Heart right ventricle (tissue), 16 donors: Measurements from ENCODE around the gene CTSA. TPM values are rescaled to one million over a fixed set of nuclear protein-coding genes. Genes with fewer than 3 reads are reported as not detected.
A peak's percentile ranks its signal among the peaks of the same experiment; 100 is the strongest.

Experiments
- ATAC-seq, 8 donors: fragments of 200-7000 bp; cut with Tn5 transposase; one replicate each; pipeline ENCODE4 v1.9.1; 2020; ENCODE audit warnings: mild to moderate bottlenecking in 8 of 8, moderate library complexity in 8 of 8, moderate number of reproducible peaks in 1 of 8
- DNase-seq, 2 donors: peaks; one replicate each; pipeline ENCODE4 v3.0.0-alpha.2; 2020
- H3K27ac ChIP-seq, 10 donors: fragments of 200-600 bp; sonication (generic) in 2 of 10; one replicate each; pipeline versions ENCODE4 v1.5.0 to v1.8.0; 2020 to 2022; ENCODE audit warnings: mild to moderate bottlenecking in 3 of 10
- H3K27me3 ChIP-seq, 7 donors: fragments of 200-600 bp; one replicate each; pipeline ENCODE4 v1.8.0; 2021 to 2022; ENCODE audit warnings: mild to moderate bottlenecking in 2 of 7
- H3K36me3 ChIP-seq, 9 donors: fragments of 200-600 bp; sonication (generic) in 1 of 9; one replicate each; pipeline versions ENCODE4 v1.5.0 to v1.8.0; 2020 to 2022; ENCODE audit warnings: mild to moderate bottlenecking in 2 of 9
- H3K4me1 ChIP-seq, 9 donors: fragments of 200-600 bp; sonication (generic) in 1 of 9; one replicate each; pipeline versions ENCODE4 v1.5.0 to v1.8.0; 2020 to 2022; ENCODE audit warnings: mild to moderate bottlenecking in 4 of 9
- H3K4me3 ChIP-seq, 10 donors: fragments of 200-600 bp; sonication (generic) in 2 of 10; one replicate each; pipeline versions ENCODE4 v1.5.0 to v1.8.0; 2020 to 2022; ENCODE audit warnings: mild to moderate bottlenecking in 7 of 10, moderate library complexity in 2 of 10
- H3K9me3 ChIP-seq, 11 donors: fragments of 200-600 bp in 10 of 11; sonication (generic) in 2 of 11; one replicate each; pipeline versions ENCODE4 v1.5.0 to v1.8.0; 2013 to 2022; ENCODE audit warnings: mild to moderate bottlenecking in 2 of 11, control low read depth in 1 of 11, moderate library complexity in 1 of 11
- CTCF ChIP-seq, 9 donors: fragments of 200-600 bp; sonication (generic) in 2 of 9; IDR thresholded peaks; one replicate each; pipeline versions ENCODE4 v1.5.0 to v1.8.0; 2021 to 2022; ENCODE audit warnings: antibody characterized with exemption in 9 of 9, mild to moderate bottlenecking in 5 of 9, moderate library complexity in 1 of 9
- WGBS, 2 donors: extraction: QIAGEN DNeasy Blood & Tissue Kit; methylation state at CpG; one replicate each; pipeline ENCODE4 v1.1.7; 2013; ENCODE audit warnings: inconsistent platforms in 1 of 2; 5-methylcytosine and 5-hydroxymethylcytosine counted together
- intact Hi-C, 10 donors: fragments of 100-400 bp; cut with DNase I; formaldehyde crosslinking; loops; one replicate each; pipeline versions ENCODE4 v1.11.1 to v1.14.2; 2022
- polyA plus RNA-seq, 2 donors: library from polyadenylated mRNA; stranded (reverse); fragments of 200-250 nt; gene quantifications; one replicate each; pipeline ENCODE4 v1.2.3, GENCODE V29; 2013
- total RNA-seq, 10 donors: library from RNA; stranded (reverse); fragmentation: NEBNext Ultra II Directional in 3 of 10; extraction: Animal tissue kit (Norgen Biotek cat#: 25700) in 3 of 10; gene quantifications; one replicate each; pipeline versions ENCODE4 v1.2.1 to v1.2.4, GENCODE V29; 2021 to 2023
- donor health status: Arrhythmogenic right ventricular cardiomyopathy.
- donor health status: ischemic (EF 13 %, LVEDD 7.1; RV severe dilation, severe dysfunction).
- donor health status: healthy with polysubstance abuse.
- donor health status: DM: no; HTN: yes; CAD: no.
- donor health status: DM: no; HTN: no; CAD: no.
- donor health status: ischemic (EF 25% LVEDD 6.9; RV normal size, moderate dysfunction).
- donor health status: ischemic (EF 25% LVEDD 5.7; RV mildly dilated, moderate dysfunction).
- donor health status: healthy.
- donor health status: DM: yes; HTN: yes; CAD: no.
- donor health status: Ischemic cardiomyopathy.
- donor health status: ischemic (EF 35%, LVEDD 5.7; RV mildly dilated, moderate dysfunction).
- donor health status: nonischemic (EF 11% LVEDD 7.7; RV severe dilation, severe dysfunction).
- donor health status: DM: yes; HTN: yes; CAD: no.
- donor health status: PGD.
- donor health status: ischemic (EF 29% LVEDD 5.4; RV normal size, mild dysfunction).
- donor health status: nonischemic (EF 23%, LVEDD 6.1; RV moderate dilation, normal function).

CTSA gene
- total and polyA plus RNA-seq, 12 donors: 75.1 to 173 (median 102) TPM

- DNase-seq (no peak), ATAC-seq (no peak)
- no peaks in the 10 kb centered on the region for H3K9me3 ChIP-seq
- no peak for TF ChIP-seq CTCF (IDR thresholded peaks at IDR 0.05)
- H3K36me3 ChIP-seq: peaks cover 0 to 42% (median 14%) of the 10 kb centered on the region in 9 donors
- intact Hi-C loops: no loop called here
- no peak overlapping the region for H3K4me3 ChIP-seq
- 71 to 74% methylated on average over 4 of the region's 4 CpGs for WGBS, 2 donors
- H3K4me1 ChIP-seq: no peaks in the 10 kb centered on the region
- no peaks in the 10 kb centered on the region for H3K27me3 ChIP-seq
- H3K27ac ChIP-seq: no peak overlapping the region
Observed at GRCh38 chr20:45874576-45874975, 16.6 kb upstream of the CTSA start.

GRCh38 chr20:45878076-45878761 lies 12.9 kb upstream of the CTSA start:
- Histone ChIP-seq H3K27ac (peak overlapping the region in 2 of 10 donors; percentile 2 to 33), H3K36me3 (peaks cover 0 to 47% (median 23%) of the 10 kb centered on the region in 9 donors), H3K4me3 (no peak overlapping the region), H3K9me3 (no peaks in the 10 kb centered on the region), H3K4me1 (peaks cover 0 to 21% (median 14%) of the 10 kb centered on the region in 9 donors), H3K27me3 (no peaks in the 10 kb centered on the region)
- ATAC-seq (peak in 2 of 8 donors; percentile 30 to 38), DNase-seq (no peak)
- no peak for TF ChIP-seq CTCF (IDR thresholded peaks at IDR 0.05)
- intact Hi-C loops: no loop called here
- 77 to 80% methylated on average over 13 of the region's 13 CpGs for WGBS, 2 donors

- Histone ChIP-seq H3K4me3 (peak within 1 kb of the TSS; percentile 57 to 79 (median 68)), H3K4me1 (peaks cover 0 to 31% (median 21%) of the 10 kb centered on the region in 9 donors), H3K36me3 (peaks cover 0 to 74% (median 28%) of the 10 kb centered on the region in 9 donors), H3K27me3 (no peaks in the 10 kb centered on the region), H3K9me3 (no peaks in the 10 kb centered on the region), H3K27ac (peak within 1 kb of the TSS; percentile 47 to 90 (median 83))
- ATAC-seq (peak; percentile 95 to 99 (median 98)), DNase-seq (peak; percentile 99)
- TF ChIP-seq CTCF (IDR thresholded peaks at IDR 0.05): no peak
- intact Hi-C loops: loop anchor here in 3 of 10 donors (10.0 kb wide), 3 partner anchors 46 to 84 kb away; partner anchors contain the start of gene SNX21 (in 1 of the 3)
- WGBS, 2 donors: 0 to 1% methylated on average over 23 of the region's 23 CpGs
Observed at GRCh38 chr20:45880988-45881788, 9.9 kb upstream of the CTSA start, which contains the start of gene ZSWIM1. Gene ZSWIM1, plus strand, starts transcription at chr20:45881227. Its CDS starts 1,366 bp downstream, at chr20:45882593.

- ATAC-seq (no peak), DNase-seq (no peak)
- 76 to 83% methylated on average over 4 of the region's 4 CpGs for WGBS, 2 donors
- intact Hi-C loops: loop anchor here in 3 of 10 donors (10.0 kb wide), 3 partner anchors 48 to 82 kb away; partner anchors contain the start of gene SNX21 (in 1 of the 3)
- Histone ChIP-seq H3K27ac (no peak overlapping the region), H3K9me3 (no peaks in the 10 kb centered on the region), H3K4me3 (no peak overlapping the region), H3K36me3 (peaks cover 0 to 77% (median 20%) of the 10 kb centered on the region in 9 donors), H3K27me3 (no peaks in the 10 kb centered on the region), H3K4me1 (peaks cover 0 to 31% (median 21%) of the 10 kb centered on the region in 9 donors)
- no peak for TF ChIP-seq CTCF (IDR thresholded peaks at IDR 0.05)
Observed at GRCh38 chr20:45882469-45883099, 8.6 kb upstream of the CTSA start.
